Suppressor macrophage (primary cell): Measurements from ENCODE around the gene SYVN1.
"Not testable (repeated sequence)": the region's sequence is repeated elsewhere in the genome, so short reads cannot be mapped to it uniquely, and the experiment has no call there.

Experiments used
- DNase-seq, 4 experiments: peaks; one replicate each; pipeline ENCODE4 v3.0.0-alpha.2; 2020 to 2022

SYVN1 gene

DNA sequence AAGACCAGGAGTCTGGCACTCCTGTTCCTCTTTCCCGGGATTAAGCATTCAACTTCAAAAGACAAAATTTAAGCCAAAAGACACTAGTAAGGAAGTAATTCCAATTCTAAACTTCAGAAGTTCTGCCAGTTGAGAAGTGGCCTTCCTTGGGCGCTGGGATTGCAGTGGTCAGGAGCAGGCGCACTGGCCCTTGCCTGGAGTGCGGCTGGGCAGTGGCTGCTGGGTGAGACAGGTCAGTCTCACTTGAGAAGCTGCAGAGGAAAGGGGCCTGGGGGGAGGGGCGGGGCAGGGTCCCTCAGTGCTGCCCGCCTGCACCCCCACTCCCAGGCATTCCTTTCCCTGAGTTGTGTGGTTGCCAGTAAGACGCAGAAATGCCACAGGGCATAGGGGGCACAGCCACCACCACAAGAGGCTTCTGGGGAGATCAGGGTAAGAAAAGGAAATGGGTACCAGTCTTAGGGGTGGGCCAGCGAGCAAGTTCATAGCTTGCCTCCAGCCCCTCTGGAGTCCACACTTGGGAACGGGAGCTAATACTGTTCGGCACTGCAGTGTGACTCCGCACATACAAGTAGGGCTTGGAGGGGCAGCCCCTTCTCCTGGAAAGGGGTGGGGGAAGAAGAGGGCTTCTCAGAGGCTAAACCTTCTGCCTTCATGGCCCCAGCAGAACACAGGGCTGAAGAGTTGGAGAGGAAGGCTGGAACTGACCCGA is 6.7 kb downstream of the SYVN1 start:
- DNase-seq = no peak

DNA sequence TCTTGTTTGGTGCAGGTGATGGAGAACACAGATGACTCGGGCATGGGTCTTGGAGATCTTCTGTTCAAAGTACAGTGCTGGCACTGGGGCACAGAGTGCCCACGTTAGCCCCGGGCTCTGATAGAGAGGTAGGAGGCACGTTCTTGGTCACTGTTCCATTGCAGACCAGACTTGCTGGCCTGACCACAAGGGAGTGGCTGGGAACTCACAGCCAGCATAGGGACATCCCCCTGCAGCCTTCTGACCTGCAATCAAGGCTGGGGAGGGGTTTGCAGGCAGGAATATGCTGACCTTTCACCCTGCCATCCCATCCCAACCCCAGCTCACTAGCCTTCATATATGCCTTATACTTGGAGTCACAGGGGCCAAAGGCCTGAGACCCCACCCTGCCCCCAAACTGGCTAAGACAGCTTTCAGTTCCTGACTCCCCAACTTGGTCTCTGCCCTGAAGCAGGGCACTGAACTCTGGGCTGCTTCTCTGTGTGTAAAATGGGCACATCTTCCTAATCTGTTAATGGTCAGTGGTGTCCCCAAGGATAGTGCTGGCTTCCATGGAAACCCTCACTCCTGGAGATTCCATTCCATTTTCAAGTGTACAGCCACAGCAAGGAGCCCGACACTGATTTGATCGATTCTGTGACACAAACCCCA is 7.6 kb downstream of the SYVN1 start:
- DNase-seq = peak in 1 of 4 experiments; percentile 4

DNA sequence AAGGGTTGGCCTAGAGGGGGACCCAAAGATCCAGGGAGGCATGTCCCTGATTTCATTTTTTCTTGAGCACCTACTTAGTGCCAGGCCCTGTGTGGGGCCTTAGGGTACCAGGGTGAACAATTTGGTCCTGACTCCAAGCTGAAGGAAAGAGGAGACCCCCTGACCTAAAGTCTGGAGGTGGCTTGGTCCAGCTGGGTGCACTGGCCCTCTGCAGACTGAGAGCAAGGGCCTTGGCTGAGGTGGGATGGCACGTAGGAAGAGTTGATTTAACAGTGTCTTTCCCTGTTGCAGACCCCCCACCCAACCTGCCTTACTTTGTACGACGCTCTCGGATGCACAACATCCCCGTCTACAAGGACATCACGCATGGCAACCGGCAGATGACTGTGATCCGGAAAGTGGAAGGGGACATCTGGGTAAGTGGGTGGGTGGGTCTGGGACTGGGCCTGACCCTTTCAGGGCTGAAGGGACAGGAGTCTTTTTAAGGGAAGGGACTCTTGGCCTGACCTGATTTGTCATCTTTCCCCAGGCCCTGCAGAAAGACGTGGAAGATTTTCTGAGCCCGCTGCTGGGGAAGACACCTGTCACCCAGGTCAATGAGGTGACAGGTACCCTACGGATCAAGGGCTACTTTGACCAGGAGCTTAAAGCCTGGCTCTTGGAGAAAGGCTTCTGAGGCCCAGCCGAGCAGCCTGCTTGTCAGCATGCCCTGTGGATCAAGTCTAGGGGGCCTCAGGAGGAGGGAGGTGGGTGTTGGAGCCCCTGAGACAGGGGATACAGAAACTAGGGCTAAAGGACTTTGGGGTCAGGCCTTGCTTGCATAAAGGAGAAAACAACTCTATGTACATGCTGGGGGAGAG is 8.9 kb downstream of the SYVN1 start:
- no peak for DNase-seq

DNA sequence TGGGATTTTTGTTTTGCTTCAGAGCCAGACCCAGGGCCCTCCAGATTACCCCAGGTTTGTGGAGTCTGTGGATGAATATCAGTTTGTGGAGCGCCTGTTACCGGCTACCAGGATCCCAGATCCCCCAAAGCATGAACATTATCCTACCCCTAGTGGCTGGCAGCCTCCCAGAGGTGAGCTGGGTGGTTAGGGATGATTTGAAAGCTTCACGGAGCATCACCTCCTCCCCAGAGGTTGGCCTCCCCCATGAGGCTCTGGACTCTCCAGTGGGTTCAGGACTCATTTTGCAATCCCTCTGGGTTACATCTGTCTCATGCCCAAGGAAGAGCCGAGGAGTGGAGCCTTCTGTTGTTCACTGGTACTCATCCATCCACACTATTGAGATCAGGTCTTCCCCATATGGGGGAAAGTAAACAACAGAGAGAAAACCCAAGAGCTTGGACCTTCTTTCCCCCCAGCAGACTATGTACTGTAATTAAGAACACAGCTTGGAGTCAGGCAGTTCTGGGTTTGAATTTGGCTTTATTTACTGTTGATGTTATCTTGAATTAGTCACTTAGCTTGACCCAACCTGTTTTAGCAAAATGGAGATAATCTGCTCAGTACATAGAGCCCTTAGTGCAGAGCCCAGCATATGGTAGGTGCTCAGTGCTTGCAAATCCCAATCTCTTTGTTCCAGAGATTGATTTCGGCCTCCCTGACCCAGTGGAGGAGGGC is 9.7 kb downstream of the SYVN1 start:
- DNase-seq = no peak

DNA sequence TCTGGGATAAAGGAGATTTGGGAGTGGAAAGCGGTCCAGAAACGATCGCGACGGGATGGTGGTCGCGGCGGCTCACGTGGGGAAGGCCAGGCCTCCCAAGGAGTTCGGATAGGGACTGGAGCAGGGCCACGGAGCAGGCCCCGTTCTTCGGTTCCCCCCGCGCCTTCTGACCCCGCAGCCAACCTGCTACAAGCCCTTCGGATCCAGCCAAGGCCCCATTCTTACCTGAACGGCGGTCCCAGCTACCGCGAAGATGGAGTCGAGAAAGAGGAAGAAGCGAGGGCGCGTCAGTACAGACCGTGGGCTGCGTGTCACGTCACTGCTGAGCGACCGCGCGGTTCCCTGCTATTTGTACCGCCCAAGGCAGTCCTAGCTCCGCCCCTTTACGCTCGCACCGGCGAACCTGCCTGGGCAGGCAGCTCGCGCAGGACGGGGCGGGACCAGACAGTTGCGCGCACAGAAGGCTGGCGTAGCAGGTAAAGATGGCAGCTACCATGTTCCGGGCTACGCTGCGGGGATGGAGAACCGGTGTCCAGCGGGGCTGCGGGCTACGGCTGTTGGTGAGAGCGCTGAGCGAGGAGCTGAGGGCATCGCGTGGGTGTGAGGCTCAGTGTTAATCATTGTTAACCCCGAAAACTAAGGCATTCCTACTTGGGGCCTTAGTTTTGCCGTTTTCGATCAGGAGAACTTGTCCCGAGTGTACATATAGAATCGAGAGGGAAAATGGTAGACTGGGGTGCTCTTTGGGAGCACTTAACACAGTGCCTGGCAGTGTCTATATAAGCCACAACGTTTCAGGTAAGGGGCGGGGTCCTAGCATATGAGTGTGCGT is 12.2 kb downstream of the SYVN1 start, which contains the start of the genes FAU and MRPL49:
Gene FAU (minus strand): TSS at position 270 of the 832 bp plus-strand sequence. CDS start 321 bp downstream, outside the sequence.
Gene MRPL49 (plus strand): TSS at position 457 of the 832 bp plus-strand sequence. CDS start 26 bp downstream, at position 483.
- DNase-seq = peak; percentile 99

DNA sequence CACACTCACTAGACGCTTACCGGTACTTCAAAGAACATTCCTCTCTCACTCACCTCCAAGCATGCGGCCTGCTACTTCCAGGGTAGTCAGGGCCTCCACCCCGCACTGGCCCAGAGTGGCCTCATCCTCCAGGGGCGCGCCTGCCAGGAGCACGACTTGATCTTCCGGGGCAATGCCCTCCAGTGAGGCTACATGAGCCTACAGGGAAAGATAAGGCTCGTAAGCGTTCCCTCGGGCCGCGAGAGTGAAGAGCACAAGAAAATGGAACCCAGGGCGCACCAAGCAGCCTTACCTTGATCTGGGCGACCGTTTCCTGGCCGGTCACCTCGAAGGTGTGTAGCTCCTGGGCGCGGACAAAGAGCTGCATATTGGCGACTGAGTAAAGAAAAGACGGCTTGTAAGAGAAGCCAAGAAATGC is 12.9 kb downstream of the SYVN1 start:
- peak; percentile 44 to 60 (median 46) for DNase-seq

DNA sequence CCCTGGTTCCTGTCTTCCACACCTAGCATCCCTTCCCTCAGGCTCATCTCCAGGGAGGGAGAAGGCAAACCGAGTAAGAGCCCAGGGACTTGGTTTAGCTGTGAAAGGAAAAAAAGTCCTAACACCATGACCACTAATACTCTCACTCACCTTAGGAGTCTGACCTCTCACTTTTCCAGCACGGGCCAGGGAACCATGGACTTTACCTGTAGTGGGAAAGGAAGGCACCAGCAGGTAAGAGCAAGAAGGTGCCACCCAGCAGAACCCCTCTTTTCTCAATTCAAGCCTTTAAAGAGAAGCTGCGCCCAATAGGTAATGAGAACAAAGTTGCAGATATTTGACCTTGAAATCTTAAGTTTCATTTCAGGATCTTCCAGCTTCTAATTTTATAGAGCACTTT is 13.5 kb downstream of the SYVN1 start:
- DNase-seq = no peak

DNA sequence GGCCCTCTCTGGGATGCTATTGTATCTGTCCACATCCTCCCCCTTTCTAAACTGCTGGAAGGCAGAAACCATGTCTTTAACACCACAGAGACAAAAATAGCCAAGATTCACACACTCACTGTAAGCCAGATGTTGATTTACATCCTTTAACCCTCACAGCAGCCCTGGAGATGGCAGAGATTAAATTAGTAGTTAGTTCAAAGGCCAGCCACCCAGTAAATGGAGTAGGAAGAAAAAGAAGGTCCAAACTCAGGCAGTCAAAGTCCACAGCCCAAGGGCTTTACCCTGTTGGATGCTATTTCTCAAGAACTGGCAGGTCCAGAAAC is 14.7 kb downstream of the SYVN1 start:
- no peak for DNase-seq

DNA sequence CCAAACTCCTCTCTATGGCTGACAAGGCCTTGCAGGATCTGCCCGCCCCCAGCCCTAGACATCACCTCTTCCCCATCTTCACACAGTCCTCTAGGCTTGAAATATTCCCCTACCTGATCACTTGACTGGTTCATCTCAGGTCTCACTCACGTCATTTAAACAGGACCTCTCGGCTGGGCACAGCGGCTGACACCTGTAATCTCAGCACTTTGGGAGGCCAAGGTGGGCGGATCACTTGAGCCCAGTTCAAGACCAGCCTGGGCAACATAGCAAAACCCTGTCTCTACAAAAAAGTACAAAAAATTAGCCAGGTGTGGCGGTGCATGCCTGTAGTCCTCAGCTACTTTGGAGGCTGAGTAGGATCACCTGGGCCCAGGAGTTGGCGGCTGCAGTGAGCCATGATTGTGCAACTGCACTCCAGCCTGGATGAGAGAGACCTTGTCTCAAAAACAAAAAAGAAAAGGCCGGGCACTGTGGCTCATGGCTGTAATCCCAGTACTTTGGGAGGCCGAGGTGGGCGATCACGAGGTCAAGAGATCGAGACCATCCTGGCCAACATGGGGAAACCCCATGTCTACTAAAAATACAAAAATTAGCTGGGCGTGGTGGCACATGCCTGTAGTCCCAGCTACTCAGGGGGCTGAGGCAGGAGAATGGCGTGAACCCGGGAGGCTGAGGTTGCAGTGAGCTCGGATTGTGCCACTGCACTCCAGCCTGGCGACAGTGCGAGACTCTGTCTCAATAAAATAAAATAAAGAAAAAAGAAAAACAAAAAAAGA is 15.2 kb downstream of the SYVN1 start:
- not testable (repeated sequence) for DNase-seq

DNA sequence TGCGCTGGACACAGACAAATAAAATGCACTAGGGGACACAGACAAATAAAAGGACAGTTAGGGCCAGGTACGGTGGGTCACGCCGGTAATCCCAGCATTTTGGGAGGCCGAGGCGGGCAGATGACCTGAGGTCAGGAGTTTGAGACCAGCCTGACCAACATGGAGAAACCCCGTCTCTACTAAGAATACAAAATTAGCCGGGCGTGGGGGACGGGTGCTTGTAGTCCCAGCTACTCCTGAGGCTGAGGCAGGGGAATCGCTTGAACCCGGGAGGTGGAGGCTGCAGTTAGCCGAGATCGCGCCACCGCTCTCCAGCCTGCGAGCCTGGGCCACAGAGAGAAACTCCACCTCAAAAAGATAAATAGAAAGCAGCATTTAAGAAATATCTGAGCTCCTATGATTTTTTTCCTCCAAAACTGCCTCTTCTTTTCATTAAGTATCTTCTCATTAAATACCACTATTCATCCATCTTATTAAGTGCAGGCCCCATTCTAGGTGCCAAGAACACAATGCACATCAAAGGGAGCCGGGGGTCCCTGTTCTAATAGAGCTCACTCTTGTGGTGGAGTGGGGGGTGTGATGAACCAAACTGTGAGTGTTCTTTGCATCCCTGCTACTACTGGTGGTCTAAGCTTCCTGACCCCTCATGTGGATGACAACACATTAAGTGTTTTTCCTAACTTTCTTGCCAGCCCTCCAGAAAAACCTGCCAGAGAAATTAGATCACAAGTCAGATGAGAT is 16.1 kb downstream of the SYVN1 start:
- no peak for DNase-seq

DNA sequence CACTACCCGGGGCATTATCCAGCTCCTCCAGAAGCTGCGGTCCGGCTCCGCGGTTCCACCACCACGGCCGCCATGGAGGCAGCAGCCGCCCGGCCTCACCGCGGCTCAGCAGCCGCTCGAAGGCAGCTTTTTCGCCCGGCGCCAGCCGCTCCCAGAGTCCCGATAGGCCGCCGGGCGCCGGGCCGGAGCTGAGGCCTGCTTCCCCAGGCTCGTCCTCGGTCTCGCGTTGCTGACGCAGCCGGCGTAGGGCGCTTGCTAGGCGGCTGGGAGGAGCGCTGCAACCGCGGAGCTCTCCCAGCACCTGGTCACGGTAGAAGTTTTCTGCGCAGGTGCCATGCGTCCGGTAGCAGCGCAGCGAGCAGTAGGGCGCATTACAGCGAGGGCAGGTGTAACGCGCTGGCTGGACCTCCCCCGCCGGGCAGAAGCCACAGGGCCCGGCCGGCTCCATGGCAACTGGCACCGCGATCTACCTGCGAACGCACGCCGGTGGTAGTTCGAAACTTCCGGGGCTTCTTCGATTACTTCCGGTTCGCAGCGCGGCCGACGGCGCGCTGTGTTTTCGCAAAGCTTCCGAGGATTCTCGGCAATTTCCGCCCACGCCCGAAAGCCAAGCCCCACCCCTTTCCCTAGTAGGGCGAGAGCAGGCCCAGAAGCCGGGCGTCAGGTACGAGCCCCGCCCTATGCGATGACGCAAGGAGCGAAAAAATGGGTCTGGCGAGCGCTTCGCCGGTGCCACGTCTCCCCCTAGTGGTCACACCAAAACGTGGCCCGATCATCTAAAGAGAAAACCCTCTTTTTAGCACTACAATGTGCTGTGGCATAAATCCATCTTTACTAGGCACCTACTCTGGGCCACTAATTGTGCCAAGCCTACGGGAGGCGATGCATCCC is 16.9 kb downstream of the SYVN1 start, which contains the start of gene ZNHIT2:
Gene ZNHIT2 (minus strand): TSS at position 496 of the 891 bp plus-strand sequence. CDS start 48 bp downstream, at position 448.
- peak; percentile 100 for DNase-seq

DNA sequence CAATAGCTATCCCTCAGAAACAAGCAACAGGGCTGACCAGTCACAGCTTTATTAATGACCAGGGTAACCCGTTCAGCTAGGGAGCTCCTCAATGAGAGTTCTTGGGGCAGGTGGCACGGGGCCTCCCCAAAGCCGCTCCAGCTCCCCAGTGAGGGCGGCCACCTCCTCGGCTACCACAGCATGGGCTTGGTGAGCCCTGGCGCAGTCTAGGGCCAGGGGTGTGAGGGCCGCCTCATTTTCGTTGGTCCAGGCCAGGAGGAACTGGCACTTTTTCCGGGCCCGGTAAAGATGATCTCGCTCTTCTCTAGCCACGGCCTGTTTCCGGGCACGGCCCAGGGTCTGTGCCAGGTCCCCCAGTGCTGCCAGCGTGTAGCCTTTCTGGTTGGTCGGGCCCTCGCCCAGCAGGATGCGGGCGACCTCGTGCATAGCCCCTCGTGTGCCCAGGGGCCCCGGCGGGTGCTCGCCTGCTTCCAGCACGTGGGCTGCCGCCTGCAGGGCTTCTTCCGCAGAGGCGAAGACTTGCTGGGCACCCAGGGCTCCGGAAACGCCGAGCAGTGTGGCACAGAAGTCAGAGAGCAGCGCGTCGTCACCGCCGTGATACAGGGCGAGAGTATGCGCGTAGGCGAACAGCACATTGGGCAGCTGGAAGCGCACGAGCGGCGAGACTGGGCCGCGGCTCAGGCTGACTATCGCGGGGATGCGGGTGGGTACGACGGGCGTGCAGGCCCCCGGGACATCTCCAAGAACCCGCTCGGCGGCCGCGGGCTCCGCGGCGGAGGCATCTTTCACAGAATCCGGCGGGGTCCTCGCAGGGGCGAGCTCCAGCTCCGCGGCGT is 17.7 kb downstream of the SYVN1 start:
- DNase-seq = peak; percentile 52 to 74 (median 66)

DNA sequence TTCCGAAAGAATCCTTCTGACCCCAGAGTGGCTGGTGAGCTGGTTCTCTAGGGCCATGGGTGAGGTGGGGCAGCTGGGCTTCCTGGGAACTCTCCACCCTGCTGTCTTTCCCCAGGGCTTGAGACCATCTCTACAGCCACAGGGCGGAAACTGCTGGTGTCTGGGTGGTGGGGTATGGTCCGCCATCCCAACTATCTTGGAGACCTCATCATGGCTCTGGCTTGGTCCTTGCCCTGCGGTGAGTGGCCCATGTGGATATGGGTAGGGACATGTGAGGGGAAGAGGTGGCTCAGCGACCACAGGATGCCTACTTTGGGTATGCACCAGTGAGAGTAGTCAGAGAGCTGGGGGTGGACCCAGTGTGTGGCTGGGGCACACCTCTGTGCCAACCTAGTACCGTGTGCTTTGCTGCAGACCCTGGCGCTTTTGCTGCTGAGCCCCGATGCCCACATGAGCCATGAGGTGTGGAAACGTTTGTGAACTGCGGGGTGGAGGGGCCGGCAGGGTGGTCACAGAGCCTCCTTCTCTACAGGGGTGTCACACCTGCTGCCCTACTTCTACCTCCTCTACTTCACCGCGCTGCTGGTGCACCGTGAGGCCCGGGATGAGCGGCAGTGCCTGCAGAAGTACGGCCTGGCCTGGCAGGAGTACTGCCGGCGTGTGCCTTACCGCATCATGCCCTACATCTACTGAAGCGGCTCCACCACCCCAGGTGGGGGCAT is 18.8 kb downstream of the SYVN1 start:
- DNase-seq = no peak

DNA sequence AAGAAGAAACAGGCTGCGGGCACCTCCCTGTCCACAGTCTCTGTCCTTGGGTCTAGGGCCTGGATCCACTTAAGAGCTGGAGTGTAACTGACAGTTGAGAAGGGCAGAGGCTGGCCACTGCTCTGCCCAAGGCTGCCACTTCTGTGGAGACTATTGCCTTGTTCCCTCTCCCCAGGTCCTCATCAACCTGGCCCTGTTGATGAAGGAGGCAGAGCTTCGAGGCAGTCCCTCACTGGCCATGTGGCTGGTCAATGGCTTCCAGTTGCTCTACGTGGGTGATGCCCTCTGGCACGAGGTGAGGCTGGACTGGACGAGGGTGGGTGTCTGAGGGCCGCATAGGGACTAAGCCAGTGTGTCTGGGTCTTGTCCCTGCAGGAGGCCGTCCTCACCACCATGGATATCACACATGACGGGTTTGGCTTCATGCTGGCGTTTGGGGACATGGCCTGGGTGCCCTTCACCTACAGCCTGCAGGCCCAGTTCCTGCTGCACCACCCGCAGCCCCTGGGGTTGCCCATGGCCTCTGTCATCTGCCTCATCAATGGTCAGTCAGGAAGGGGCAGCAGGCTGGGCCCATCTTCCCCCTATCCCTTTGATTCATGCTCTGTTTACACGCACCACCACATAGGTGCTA is 19.7 kb downstream of the SYVN1 start:
- no peak for DNase-seq

DNA sequence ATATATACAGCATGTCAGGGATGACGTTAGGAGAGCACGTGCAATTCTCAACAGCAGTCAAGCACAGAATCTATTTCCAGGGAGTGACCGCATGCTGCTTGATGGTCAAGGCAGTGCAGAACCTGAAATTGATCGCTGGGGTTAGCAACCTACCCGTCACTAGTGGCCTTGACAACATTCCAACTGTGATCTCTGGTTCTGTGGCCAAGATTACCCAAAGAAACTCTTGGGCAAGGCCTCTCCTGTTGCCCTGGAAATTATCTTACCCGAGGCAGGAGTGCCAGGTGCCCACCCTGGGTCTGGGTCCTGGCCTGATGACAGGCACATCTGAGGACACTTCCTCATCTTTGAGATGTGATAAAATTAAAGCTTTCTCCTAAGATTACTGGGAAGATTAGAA is 20.5 kb downstream of the SYVN1 start:
- DNase-seq = no peak

DNA sequence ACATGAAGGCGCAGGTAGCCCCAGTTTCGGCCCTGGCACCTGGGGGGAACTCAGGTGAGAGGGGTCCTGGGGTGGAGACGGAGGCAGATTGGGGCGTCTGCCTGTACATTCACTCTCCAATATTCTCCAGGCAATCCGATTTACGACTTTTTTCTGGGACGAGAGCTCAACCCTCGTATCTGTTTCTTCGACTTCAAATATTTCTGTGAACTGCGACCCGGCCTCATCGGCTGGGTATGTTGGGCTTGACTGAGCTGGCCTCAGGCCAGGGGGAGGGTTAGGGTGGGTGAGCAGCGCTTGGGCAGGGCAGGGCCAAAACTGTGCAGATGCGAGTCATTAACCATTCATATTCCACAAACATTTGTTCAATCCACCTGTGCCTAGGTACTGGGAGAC is 21.0 kb downstream of the SYVN1 start:
- DNase-seq = no peak
